Esophagus muscularis mucosa (tissue), 4 donors: ENCODE results near the gene THRB.

Experiments used
- EP300 ChIP-seq: sonication (generic); formaldehyde crosslinking; IDR thresholded peaks from one replicate; pipeline ENCODE4 v1.6.1; 2017; ENCODE audit warnings: antibody characterized with exemption
- POLR2A ChIP-seq: fragments of 450-650 bp; IDR thresholded peaks from one replicate; pipeline ENCODE4 v1.6.1; 2017; ENCODE audit warnings: antibody characterized with exemption, moderate library complexity, mild to moderate bottlenecking, low read depth
- POLR2AphosphoS5 ChIP-seq, 2 donors: sonication (generic); formaldehyde crosslinking; IDR thresholded peaks; one replicate each; pipeline ENCODE4 v1.6.1; 2017; ENCODE audit warnings: antibody characterized with exemption in 2 of 2
- TF ChIP-seq, protein P1 (sequence below), 3 experiments: fragments of 200-600 bp in 2 of 3; fragments of 450-650 bp in 1 of 3; sonication (generic) in 2 of 3; IDR thresholded peaks; one replicate each; pipeline ENCODE4 v1.5.1; 2017 to 2019; ENCODE audit warnings: antibody characterized with exemption in 3 of 3, mild to moderate bottlenecking in 2 of 3, moderate library complexity in 1 of 3

DNA sequence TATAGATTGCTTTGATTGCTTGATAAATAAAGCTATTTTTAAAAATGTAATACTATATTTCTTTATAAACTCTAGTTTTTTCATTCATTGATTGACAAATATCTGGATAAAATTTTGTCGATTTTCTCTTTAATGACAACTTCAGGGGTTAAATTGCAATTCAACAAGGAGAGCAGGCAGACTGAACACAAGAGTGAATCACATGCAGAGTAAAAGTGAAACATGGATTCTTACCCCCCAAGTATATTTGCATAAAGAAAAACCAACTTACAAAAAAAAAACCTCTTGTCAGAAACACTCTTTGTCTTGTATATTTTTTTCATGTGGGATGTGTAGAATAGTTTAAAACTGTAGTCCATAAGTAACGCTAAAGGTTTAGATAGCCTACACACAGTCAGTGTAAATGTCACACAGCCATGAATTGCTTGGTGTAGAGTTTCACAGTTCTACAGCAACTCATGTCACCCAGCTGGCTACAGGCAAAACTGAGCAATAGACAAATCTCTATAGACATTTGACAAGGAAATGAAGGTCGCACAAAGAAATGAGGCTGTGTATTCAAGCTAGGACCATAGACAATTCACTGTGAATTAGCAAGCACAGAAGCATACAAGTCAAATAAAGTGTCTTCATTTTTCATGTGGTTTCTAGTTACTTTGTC lies 141.6 kb downstream of the THRB start:
- TF ChIP-seq, protein P1, sequence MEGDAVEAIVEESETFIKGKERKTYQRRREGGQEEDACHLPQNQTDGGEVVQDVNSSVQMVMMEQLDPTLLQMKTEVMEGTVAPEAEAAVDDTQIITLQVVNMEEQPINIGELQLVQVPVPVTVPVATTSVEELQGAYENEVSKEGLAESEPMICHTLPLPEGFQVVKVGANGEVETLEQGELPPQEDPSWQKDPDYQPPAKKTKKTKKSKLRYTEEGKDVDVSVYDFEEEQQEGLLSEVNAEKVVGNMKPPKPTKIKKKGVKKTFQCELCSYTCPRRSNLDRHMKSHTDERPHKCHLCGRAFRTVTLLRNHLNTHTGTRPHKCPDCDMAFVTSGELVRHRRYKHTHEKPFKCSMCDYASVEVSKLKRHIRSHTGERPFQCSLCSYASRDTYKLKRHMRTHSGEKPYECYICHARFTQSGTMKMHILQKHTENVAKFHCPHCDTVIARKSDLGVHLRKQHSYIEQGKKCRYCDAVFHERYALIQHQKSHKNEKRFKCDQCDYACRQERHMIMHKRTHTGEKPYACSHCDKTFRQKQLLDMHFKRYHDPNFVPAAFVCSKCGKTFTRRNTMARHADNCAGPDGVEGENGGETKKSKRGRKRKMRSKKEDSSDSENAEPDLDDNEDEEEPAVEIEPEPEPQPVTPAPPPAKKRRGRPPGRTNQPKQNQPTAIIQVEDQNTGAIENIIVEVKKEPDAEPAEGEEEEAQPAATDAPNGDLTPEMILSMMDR (IDR thresholded peaks at IDR 0.05): no peak
- TF ChIP-seq POLR2A (no peak), EP300 (no peak), POLR2AphosphoS5 (IDR thresholded peaks at IDR 0.05) (no peak)
